Mucosa of rectum (tissue), 2 donors: ENCODE results near the gene TNFRSF11A.

Experiments
- H3K27ac ChIP-seq, 2 donors: one replicate each; pipeline ENCODE4 v1.7.0; 2013; ENCODE audit warnings: inconsistent platforms in 2 of 2, low read depth in 2 of 2, low read length in 2 of 2
- H3K27me3 ChIP-seq, 2 donors: one replicate each; pipeline ENCODE4 v1.7.0; 2013; ENCODE audit warnings: low read length in 2 of 2; ENCODE audit not compliant: control insufficient read depth in 2 of 2, insufficient read depth in 2 of 2
- H3K36me3 ChIP-seq, 2 donors: one replicate each; pipeline ENCODE4 v1.7.0; 2013; ENCODE audit warnings: low read length in 2 of 2; ENCODE audit not compliant: control insufficient read depth in 2 of 2, insufficient read depth in 2 of 2
- H3K4me1 ChIP-seq, 2 donors: one replicate each; pipeline ENCODE4 v1.7.0; 2013; ENCODE audit warnings: low read length in 2 of 2, mild to moderate bottlenecking in 1 of 2; ENCODE audit not compliant: control insufficient read depth in 2 of 2, insufficient read depth in 2 of 2
- H3K4me3 ChIP-seq, 2 donors: one replicate each; pipeline ENCODE4 v1.7.0; 2013; ENCODE audit warnings: low read length in 2 of 2
- H3K9ac ChIP-seq, 2 donors: one replicate each; pipeline ENCODE4 v1.7.0; 2013; ENCODE audit warnings: low read length in 2 of 2, low read depth in 1 of 2, mild to moderate bottlenecking in 1 of 2
- H3K9me3 ChIP-seq, 2 donors: one replicate each; pipeline ENCODE4 v1.7.0; 2013; ENCODE audit warnings: low read length in 2 of 2; ENCODE audit not compliant: control insufficient read depth in 2 of 2
- donor health status: healthy.
- donor health status: Normal muscosa, but diverticular disease.

The TNFRSF11A gene

GRCh38 chr18:62374410-62374965 lies 49.4 kb downstream of the TNFRSF11A start:
- Histone ChIP-seq H3K9ac (no peak overlapping the region), H3K4me1 (no peaks in the 10 kb centered on the region), H3K9me3 (no peaks in the 10 kb centered on the region), H3K36me3 (peaks cover 11 to 13% of the 10 kb centered on the region in 2 donors), H3K27ac (no peak overlapping the region), H3K4me3 (no peak overlapping the region), H3K27me3 (no peaks in the 10 kb centered on the region)

GRCh38 chr18:62377131-62377807 lies 52.2 kb downstream of the TNFRSF11A start:
- no peak overlapping the region for H3K9ac ChIP-seq

GRCh38 chr18:62379051-62379450 lies 53.9 kb downstream of the TNFRSF11A start:
- peaks cover 8 to 12% of the 10 kb centered on the region in 2 donors for H3K36me3 ChIP-seq
- no peak overlapping the region for H3K9ac ChIP-seq
- no peak overlapping the region for H3K4me3 ChIP-seq
- H3K4me1 ChIP-seq, result no peaks in the 10 kb centered on the region
- no peak overlapping the region for H3K27ac ChIP-seq
- no peaks in the 10 kb centered on the region for H3K9me3 ChIP-seq
- H3K27me3 ChIP-seq, result no peaks in the 10 kb centered on the region

More at GRCh38 chr18:62377131-62377807, 52.2 kb downstream of the TNFRSF11A start:
- Histone ChIP-seq H3K27me3 (no peaks in the 10 kb centered on the region), H3K4me3 (no peak overlapping the region), H3K27ac (no peak overlapping the region), H3K36me3 (peaks cover 6 to 11% of the 10 kb centered on the region in 2 donors), H3K9me3 (no peaks in the 10 kb centered on the region), H3K4me1 (no peaks in the 10 kb centered on the region)

GRCh38 chr18:62381373-62381772 lies 56.3 kb downstream of the TNFRSF11A start:
- Histone ChIP-seq H3K4me3 (no peak overlapping the region), H3K9ac (no peak overlapping the region), H3K4me1 (no peaks in the 10 kb centered on the region), H3K27ac (no peak overlapping the region), H3K27me3 (no peaks in the 10 kb centered on the region), H3K36me3 (peaks cover 6 to 12% of the 10 kb centered on the region in 2 donors), H3K9me3 (no peaks in the 10 kb centered on the region)

- Histone ChIP-seq H3K27me3 (no peaks in the 10 kb centered on the region), H3K27ac (no peak overlapping the region), H3K4me3 (no peak overlapping the region), H3K36me3 (peaks cover 1 to 6% of the 10 kb centered on the region in 2 donors), H3K4me1 (peaks cover 4 to 14% of the 10 kb centered on the region in 2 donors), H3K9me3 (no peaks in the 10 kb centered on the region), H3K9ac (no peak overlapping the region)
Observed at GRCh38 chr18:62384068-62384467, 59.0 kb downstream of the TNFRSF11A start.

- peaks cover 8 to 15% of the 10 kb centered on the region in 2 donors for H3K4me1 ChIP-seq
- no peaks in the 10 kb centered on the region for H3K9me3 ChIP-seq
- no peaks in the 10 kb centered on the region for H3K27me3 ChIP-seq
- no peak overlapping the region for H3K9ac ChIP-seq
- no peak overlapping the region for H3K4me3 ChIP-seq
- peaks cover 0 to 6% of the 10 kb centered on the region in 2 donors for H3K36me3 ChIP-seq
- H3K27ac ChIP-seq, result no peak overlapping the region
Observed at GRCh38 chr18:62384610-62385097, 59.5 kb downstream of the TNFRSF11A start.

- Histone ChIP-seq H3K27ac (no peak overlapping the region), H3K4me3 (no peak overlapping the region), H3K4me1 (peaks cover 8 to 25% of the 10 kb centered on the region in 2 donors), H3K27me3 (no peaks in the 10 kb centered on the region), H3K9ac (no peak overlapping the region), H3K9me3 (no peaks in the 10 kb centered on the region), H3K36me3 (peaks cover 0 to 6% of the 10 kb centered on the region in 2 donors)
Observed at GRCh38 chr18:62386091-62386490, 61.0 kb downstream of the TNFRSF11A start.

- H3K27me3 ChIP-seq, result no peaks in the 10 kb centered on the region
- peaks cover 8 to 25% of the 10 kb centered on the region in 2 donors for H3K4me1 ChIP-seq
- H3K4me3 ChIP-seq, result no peak overlapping the region
- H3K9ac ChIP-seq, result no peak overlapping the region
- H3K9me3 ChIP-seq, result no peaks in the 10 kb centered on the region
- peaks cover 0 to 6% of the 10 kb centered on the region in 2 donors for H3K36me3 ChIP-seq
- H3K27ac ChIP-seq, result no peak overlapping the region
Observed at GRCh38 chr18:62386601-62387000, 61.5 kb downstream of the TNFRSF11A start.

- peaks cover 8 to 25% of the 10 kb centered on the region in 2 donors for H3K4me1 ChIP-seq
Observed at GRCh38 chr18:62387257-62387656, 62.1 kb downstream of the TNFRSF11A start.

GRCh38 chr18:62388855-62389760 lies 64.0 kb downstream of the TNFRSF11A start:
- H3K9me3 ChIP-seq, result no peaks in the 10 kb centered on the region
- no peaks in the 10 kb centered on the region for H3K27me3 ChIP-seq
- H3K4me1 ChIP-seq, result peaks cover 12 to 34% of the 10 kb centered on the region in 2 donors
- no peaks in the 10 kb centered on the region for H3K36me3 ChIP-seq
- no peak overlapping the region for H3K9ac ChIP-seq
- H3K4me3 ChIP-seq, result no peak overlapping the region
- no peak overlapping the region for H3K27ac ChIP-seq

More at GRCh38 chr18:62387257-62387656, 62.1 kb downstream of the TNFRSF11A start:
- H3K9me3 ChIP-seq, result no peaks in the 10 kb centered on the region
- no peaks in the 10 kb centered on the region for H3K27me3 ChIP-seq
- H3K4me3 ChIP-seq, result no peak overlapping the region
- no peak overlapping the region for H3K27ac ChIP-seq
- H3K9ac ChIP-seq, result no peak overlapping the region
- H3K36me3 ChIP-seq, result peaks cover 0 to 6% of the 10 kb centered on the region in 2 donors
